Gastroesophageal sphincter (tissue), 3 donors: Measurements from ENCODE around the gene ARHGAP20.

Experiments
- EP300 ChIP-seq: sonication (generic); formaldehyde crosslinking; IDR thresholded peaks from one replicate; pipeline ENCODE4 v1.6.1; 2017; ENCODE audit warnings: antibody characterized with exemption, mild to moderate bottlenecking
- POLR2A ChIP-seq, 2 donors: fragments of 450-650 bp; IDR thresholded peaks; one replicate each; pipeline ENCODE4 v1.6.1; 2017; ENCODE audit warnings: antibody characterized with exemption in 2 of 2, mild to moderate bottlenecking in 2 of 2, moderate library complexity in 1 of 2
- POLR2AphosphoS5 ChIP-seq: sonication (generic); formaldehyde crosslinking; IDR thresholded peaks from one replicate; pipeline ENCODE4 v1.6.1; 2017; ENCODE audit warnings: antibody characterized with exemption
- TF ChIP-seq, protein P1 (sequence below), 4 experiments: fragments of 200-600 bp in 2 of 4; fragments of 450-650 bp in 2 of 4; sonication (generic) in 1 of 4; IDR thresholded peaks; one replicate each; pipeline ENCODE4 v1.5.1; 2017 to 2019; ENCODE audit warnings: antibody characterized with exemption in 4 of 4, mild to moderate bottlenecking in 2 of 4, moderate library complexity in 2 of 4

DNA sequence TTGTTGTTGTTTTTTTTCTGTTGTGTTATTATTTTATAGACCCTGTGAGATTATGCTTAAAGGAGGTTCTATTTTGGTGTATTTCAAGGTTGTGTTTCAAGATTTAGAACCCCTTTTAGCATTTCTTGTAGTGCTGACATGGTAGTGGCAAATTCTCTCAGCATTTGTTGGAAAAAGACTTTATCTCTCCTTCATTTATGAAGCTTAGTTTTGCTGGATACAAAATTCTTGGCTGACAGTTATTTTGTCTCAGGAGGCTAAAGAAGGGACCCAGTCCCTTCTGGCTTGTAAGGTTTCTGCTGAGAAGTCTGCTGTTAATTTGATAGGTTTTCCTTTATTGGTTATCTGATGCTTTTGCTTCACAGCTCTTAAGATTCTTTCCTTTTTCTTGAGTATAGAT is 40.7 kb upstream of the ARHGAP20 start:
- TF ChIP-seq, protein P1, sequence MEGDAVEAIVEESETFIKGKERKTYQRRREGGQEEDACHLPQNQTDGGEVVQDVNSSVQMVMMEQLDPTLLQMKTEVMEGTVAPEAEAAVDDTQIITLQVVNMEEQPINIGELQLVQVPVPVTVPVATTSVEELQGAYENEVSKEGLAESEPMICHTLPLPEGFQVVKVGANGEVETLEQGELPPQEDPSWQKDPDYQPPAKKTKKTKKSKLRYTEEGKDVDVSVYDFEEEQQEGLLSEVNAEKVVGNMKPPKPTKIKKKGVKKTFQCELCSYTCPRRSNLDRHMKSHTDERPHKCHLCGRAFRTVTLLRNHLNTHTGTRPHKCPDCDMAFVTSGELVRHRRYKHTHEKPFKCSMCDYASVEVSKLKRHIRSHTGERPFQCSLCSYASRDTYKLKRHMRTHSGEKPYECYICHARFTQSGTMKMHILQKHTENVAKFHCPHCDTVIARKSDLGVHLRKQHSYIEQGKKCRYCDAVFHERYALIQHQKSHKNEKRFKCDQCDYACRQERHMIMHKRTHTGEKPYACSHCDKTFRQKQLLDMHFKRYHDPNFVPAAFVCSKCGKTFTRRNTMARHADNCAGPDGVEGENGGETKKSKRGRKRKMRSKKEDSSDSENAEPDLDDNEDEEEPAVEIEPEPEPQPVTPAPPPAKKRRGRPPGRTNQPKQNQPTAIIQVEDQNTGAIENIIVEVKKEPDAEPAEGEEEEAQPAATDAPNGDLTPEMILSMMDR (IDR thresholded peaks at IDR 0.05), result no peak
- TF ChIP-seq POLR2A (IDR thresholded peaks at IDR 0.05) (no peak), POLR2AphosphoS5 (no peak), EP300 (no peak)
